ENCODE results near the gene MICA. TPM values are rescaled to one million over a fixed set of nuclear protein-coding genes. Genes with fewer than 3 reads are reported as not detected.
A peak's percentile ranks its signal among the peaks of the same experiment; 100 is the strongest.

The MICA gene
- total RNA-seq, 2 donors from 2014 or later = 15.0 to 16.4 TPM

- H3K27me3 ChIP-seq (replicated peaks; ENCODE audit: insufficient read depth) = no peaks in the 10 kb centered on the region
- no peaks in the 10 kb centered on the region for H3K36me3 ChIP-seq
- peak overlapping the region; percentile 35 to 86 for H3K27ac ChIP-seq
- H3K4me1 ChIP-seq (ENCODE audit: control insufficient read depth in 1 of 2, low read depth in 2 of 2) = peaks cover 0 to 15% of the 10 kb centered on the region in 2 donors
- no peak for TF ChIP-seq CTCF (IDR thresholded peaks at IDR 0.05)
- ATAC-seq (ENCODE audit: insufficient number of reproducible peaks, low FRiP score, low read depth) = no peak
- H3K9me3 ChIP-seq = no peaks in the 10 kb centered on the region
- H3K4me3 ChIP-seq = peak overlapping the region; percentile 91
- no peak for DNase-seq (ENCODE audit: low spot score)
Measured at GRCh38 chr6:31356216-31356945, 47.0 kb upstream of the MICA start.

DNA sequence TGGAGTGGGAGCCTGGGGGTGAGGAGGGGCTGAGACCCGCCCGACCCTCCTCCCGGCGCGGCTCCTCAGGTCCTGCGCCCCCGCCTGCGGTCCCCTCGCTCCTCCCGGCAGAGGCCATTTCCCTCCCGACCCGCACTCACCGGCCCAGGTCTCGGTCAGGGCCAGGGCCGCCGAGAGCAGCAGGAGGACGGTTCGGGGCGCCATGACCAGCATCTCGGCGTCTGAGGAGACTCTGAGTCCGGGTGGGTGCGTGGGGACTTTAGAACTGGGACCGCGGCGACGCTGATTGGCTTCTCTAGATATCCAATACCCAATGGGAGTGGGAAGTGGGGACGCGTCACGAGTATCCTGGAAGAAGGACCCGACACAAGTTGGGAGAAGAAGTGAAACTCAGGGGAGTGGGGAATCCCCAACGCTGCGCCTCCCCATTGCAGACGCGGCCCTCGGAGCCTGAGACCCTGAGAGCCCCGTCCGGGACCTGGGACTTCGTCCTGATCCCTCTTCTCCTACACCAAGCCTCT is 46.4 kb upstream of the MICA start, which contains the start of gene HLA-B:
TSS of gene HLA-B (minus strand) at position 234 of the 521 bp plus-strand sequence. CDS start at position 213, 21 bp downstream.
- TF ChIP-seq CTCF (IDR thresholded peaks at IDR 0.05) = no peak
- Histone ChIP-seq H3K9me3 (no peaks in the 10 kb centered on the region), H3K27me3 (replicated peaks; ENCODE audit: insufficient read depth) (no peaks in the 10 kb centered on the region), H3K27ac (peak within 1 kb of the TSS; percentile 35 to 86), H3K4me3 (peak within 1 kb of the TSS; percentile 91), H3K36me3 (no peaks in the 10 kb centered on the region), H3K4me1 (ENCODE audit: control insufficient read depth in 1 of 2, low read depth in 2 of 2) (peaks cover 0 to 15% of the 10 kb centered on the region in 2 donors)
- DNase-seq (ENCODE audit: low spot score) (no peak), ATAC-seq (ENCODE audit: insufficient number of reproducible peaks, low FRiP score, low read depth) (peak; percentile 97)

GRCh38 chr6:31357886-31358285 is 45.5 kb upstream of the MICA start:
- ATAC-seq (ENCODE audit: insufficient number of reproducible peaks, low FRiP score, low read depth) (no peak), DNase-seq (ENCODE audit: low spot score) (no peak)
- no peaks in the 10 kb centered on the region for H3K36me3 ChIP-seq
- H3K4me1 ChIP-seq (ENCODE audit: control insufficient read depth in 1 of 2, low read depth in 2 of 2) = peaks cover 0 to 15% of the 10 kb centered on the region in 2 donors
- H3K27ac ChIP-seq = peak overlapping the region in 1 of 2 donors; percentile 86
- no peaks in the 10 kb centered on the region for H3K9me3 ChIP-seq
- no peak for TF ChIP-seq CTCF (IDR thresholded peaks at IDR 0.05)
- H3K4me3 ChIP-seq = peak overlapping the region; percentile 91
- no peaks in the 10 kb centered on the region for H3K27me3 ChIP-seq (replicated peaks; ENCODE audit: insufficient read depth)

DNA sequence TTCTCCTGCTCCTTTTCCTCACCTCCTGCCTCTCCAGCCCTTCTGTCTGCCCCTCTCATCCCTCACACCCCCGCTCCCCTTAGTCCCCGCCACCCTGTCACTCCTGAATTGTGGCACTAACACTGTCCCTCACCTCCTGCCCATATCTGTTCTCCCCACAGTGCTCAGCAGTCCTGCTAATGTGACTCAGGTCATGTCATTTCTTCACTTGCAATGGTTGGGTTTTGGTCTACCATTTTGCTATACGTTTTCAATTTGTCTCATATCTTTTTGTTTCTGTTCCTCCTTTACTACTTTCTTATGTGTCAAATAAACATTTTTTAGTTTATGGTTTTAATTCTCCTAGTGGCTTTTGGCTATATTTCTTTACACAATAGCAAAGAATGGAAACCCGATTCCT is 45.1 kb upstream of the MICA start:
- no peak for ATAC-seq (ENCODE audit: insufficient number of reproducible peaks, low FRiP score, low read depth)
- peaks cover 0 to 15% of the 10 kb centered on the region in 2 donors for H3K4me1 ChIP-seq (ENCODE audit: control insufficient read depth in 1 of 2, low read depth in 2 of 2)
- DNase-seq (ENCODE audit: low spot score) = no peak
- H3K4me3 ChIP-seq = peak overlapping the region; percentile 91
- H3K9me3 ChIP-seq = no peaks in the 10 kb centered on the region
- H3K27ac ChIP-seq = no peak overlapping the region
- H3K36me3 ChIP-seq = no peaks in the 10 kb centered on the region
- no peak for TF ChIP-seq CTCF (IDR thresholded peaks at IDR 0.05)
- H3K27me3 ChIP-seq (replicated peaks; ENCODE audit: insufficient read depth) = no peaks in the 10 kb centered on the region

DNA sequence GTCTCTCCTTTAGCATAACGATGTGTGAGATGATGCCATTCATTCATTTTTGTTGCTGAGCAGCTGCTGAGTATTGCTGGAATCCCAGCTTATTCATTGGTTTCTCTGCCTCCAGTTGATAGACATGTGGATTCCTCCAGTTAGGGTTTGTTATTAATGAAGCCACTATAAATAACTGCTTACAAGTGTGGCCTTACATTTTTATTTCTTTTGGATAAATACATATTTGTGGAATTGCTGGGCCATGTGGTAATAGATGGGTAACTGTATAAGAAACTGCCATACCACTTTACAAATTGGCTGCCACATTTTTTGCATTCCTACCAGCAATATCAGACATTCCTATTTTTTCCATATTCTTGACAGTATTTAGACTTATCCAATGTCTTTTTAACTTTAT is 43.8 kb upstream of the MICA start:
- H3K27ac ChIP-seq = no peak overlapping the region
- DNase-seq (ENCODE audit: low spot score) (no peak), ATAC-seq (ENCODE audit: insufficient number of reproducible peaks, low FRiP score, low read depth) (no peak)
- H3K4me1 ChIP-seq (ENCODE audit: control insufficient read depth in 1 of 2, low read depth in 2 of 2) = peaks cover 0 to 12% of the 10 kb centered on the region in 2 donors
- no peaks in the 10 kb centered on the region for H3K36me3 ChIP-seq
- no peaks in the 10 kb centered on the region for H3K9me3 ChIP-seq
- no peak for TF ChIP-seq CTCF (IDR thresholded peaks at IDR 0.05)
- no peaks in the 10 kb centered on the region for H3K27me3 ChIP-seq (replicated peaks; ENCODE audit: insufficient read depth)
- no peak overlapping the region for H3K4me3 ChIP-seq

All from thoracic aorta (tissue), 2 donors.